A549 (cell line): ENCODE results near the gene WSCD2. TPM values are rescaled to one million over a fixed set of nuclear protein-coding genes. Genes with fewer than 3 reads are reported as not detected.

Experiments used
- ATAC-seq, 2 experiments: fragments of 200-7000 bp in 1 of 2; fragments of >200 bp in 1 of 2; cut with Nextera tagmentation in 1 of 2; cut with Tn5 transposase in 1 of 2; 3 replicates each; pipeline versions ENCODE4 v1.8.0 to v1.9.1; 2018 to 2020; ENCODE audit warnings: mild to moderate bottlenecking in 1 of 2, moderate library complexity in 1 of 2
- CTCF ChIA-PET: fragments of 300-600 bp; sonication (Branson Sonifier 250); formaldehyde crosslinking; extraction: SDS; loops from one replicate; lab custom pipeline; 2021; ENCODE audit warnings: antibody characterized with exemption, inconsistent platforms; lab: Yijun Ruan, JAX
- POLR2A ChIA-PET: fragments of 350-600 bp; formaldehyde crosslinking; extraction: SDS; loops from one replicate; lab custom pipeline; 2021; ENCODE audit warnings: antibody characterized with exemption, inconsistent platforms; lab: Yijun Ruan, JAX
- DNase-seq, 2 experiments: peaks; one replicate each; pipeline versions ENCODE4 v3.0.0 to v3.0.0-alpha.2; 2011 to 2016; ENCODE audit warnings: low read depth in 1 of 2, low spot score in 1 of 2
- FAIRE-seq: peaks from 2 replicates; lab custom pipeline; 2011; peaks lifted over from hg19 to GRCh38; lab: Jason Lieb, UNC
- H3K27ac ChIP-seq, 2 experiments: fragments of >200 bp; sonication (Bioruptor Twin); formaldehyde crosslinking; 3 replicates each; pipeline ENCODE4 v1.5.1; 2016 to 2017
- H3K4me1 ChIP-seq: fragments of >200 bp; sonication (Bioruptor Twin); formaldehyde crosslinking; 3 replicates; pipeline ENCODE4 v1.6.1; 2016
- H3K4me2 ChIP-seq: fragments of >200 bp; sonication (Bioruptor Twin); formaldehyde crosslinking; 3 replicates; pipeline ENCODE4 v1.6.1; 2016
- H3K4me3 ChIP-seq: fragments of >200 bp; sonication (Bioruptor Twin); formaldehyde crosslinking; 3 replicates; pipeline ENCODE4 v1.5.1; 2016
- H3K9me3 ChIP-seq: fragments of >200 bp; sonication (Bioruptor Twin); formaldehyde crosslinking; 3 replicates; pipeline ENCODE4 v1.6.1; 2016
- ATOH8 ChIP-seq: fragments of 250-450 bp; sonication (Bioruptor Pico); IDR thresholded peaks from 2 replicates; pipeline ENCODE4 v1.5.0; 2020; ENCODE audit warnings: low read depth, mild to moderate bottlenecking, moderate library complexity
- CBX2 ChIP-seq: fragments of 200-600 bp; sonication (generic); IDR thresholded peaks from 2 replicates; pipeline ENCODE4 v1.6.1; 2016; ENCODE audit warnings: low read depth, mild to moderate bottlenecking, borderline replicate concordance
- E2F6 ChIP-seq: IDR thresholded peaks from 2 replicates; pipeline ENCODE4 v1.6.1; 2012; ENCODE audit warnings: low read depth, borderline replicate concordance
- ELK1 ChIP-seq: fragments of 150-350 bp; IDR thresholded peaks from 2 replicates; pipeline ENCODE4 v1.6.1; 2014; ENCODE audit warnings: low read depth, mild to moderate bottlenecking, low read length
- HEYL ChIP-seq: fragments of 250-450 bp; sonication (Bioruptor Pico); IDR thresholded peaks from 2 replicates; pipeline ENCODE4 v1.8.0; 2021; ENCODE audit warnings: mild to moderate bottlenecking, moderate library complexity
- HMGXB4 ChIP-seq: fragments of 250-450 bp; sonication (Bioruptor Pico); IDR thresholded peaks from 2 replicates; pipeline ENCODE4 v1.5.0; 2021; ENCODE audit warnings: mild to moderate bottlenecking, moderate library complexity, borderline replicate concordance
- MAX ChIP-seq: IDR thresholded peaks from 2 replicates; pipeline ENCODE4 v1.6.1; 2012
- MAZ ChIP-seq: fragments of 150-350 bp; IDR thresholded peaks from 2 replicates; pipeline ENCODE4 v1.6.1; 2014; ENCODE audit warnings: antibody characterized with exemption, low read depth, low read length, borderline replicate concordance
- NPAS2 ChIP-seq: fragments of 250-450 bp; sonication (Bioruptor Pico); IDR thresholded peaks from 2 replicates; pipeline ENCODE4 v1.8.0; 2022; ENCODE audit warnings: mild to moderate bottlenecking, moderate library complexity, borderline replicate concordance
- PBX3 ChIP-seq: IDR thresholded peaks from 2 replicates; pipeline ENCODE4 v1.6.1; 2012
- RAD21 ChIP-seq, 2 experiments: fragments of >200 bp in 1 of 2; sonication (Bioruptor Twin) in 1 of 2; formaldehyde crosslinking in 1 of 2; IDR thresholded peaks in 1 of 2; conservative IDR thresholded peaks in 1 of 2; 2 replicates in 1 of 2; 3 replicates in 1 of 2; pipeline ENCODE4 v1.6.1; 2012 to 2018; ENCODE audit warnings: inconsistent platforms in 1 of 2
- RCOR1 ChIP-seq: fragments of 150-350 bp; IDR thresholded peaks from 2 replicates; pipeline ENCODE4 v1.6.1; 2014; ENCODE audit warnings: antibody characterized with exemption, low read length, low read depth
- TFCP2L1 ChIP-seq: fragments of 250-450 bp; sonication (Bioruptor Pico); IDR thresholded peaks from 2 replicates; pipeline ENCODE4 v1.5.0; 2021; ENCODE audit warnings: mild to moderate bottlenecking
- WGBS: methylation state at CpG from one replicate; pipeline ENCODE4 v1.1.6; 2017; ENCODE audit errors: missing lambda C conversion rate; 5-methylcytosine and 5-hydroxymethylcytosine counted together
- polyA plus RNA-seq, 4 experiments: library from polyadenylated mRNA; depleted of rRNA in 3 of 4; stranded (reverse); fragments of >200 nt; fragmentation: RNase III in 1 of 4; extraction: RNeasy Plus Mini Kit Qiagen cat#74134 plus additional on column Dnase treatment in 1 of 4; gene quantifications; 2 replicates in 3 of 4; 3 replicates in 1 of 4; pipeline ENCODE4 v1.2.3, GENCODE V29; 2011 to 2017

WSCD2 gene
- polyA plus RNA-seq, 2 of the 4 experiments (the other 2 are of a cell fraction), result not detected

- TF ChIP-seq ATOH8 (CRISPR knock-in tag), result no peak
- TF ChIP-seq NPAS2, result no peak
- no peak for TF ChIP-seq MAX
- no peak for TF ChIP-seq HEYL
Observed at GRCh38 chr12:108180255-108181094, 51.4 kb downstream of the WSCD2 start (continued).

GRCh38 chr12:108181095-108181454 lies 52.0 kb downstream of the WSCD2 start:
- Histone ChIP-seq H3K4me2 (no peak overlapping the region), H3K9me3 (no peaks in the 10 kb centered on the region), H3K4me3 (no peak overlapping the region), H3K27ac (no peak overlapping the region), H3K4me1 (no peaks in the 10 kb centered on the region)
- DNase-seq (no peak), ATAC-seq (0 out of 6 replicates have a peak, but pooled peaks of 1 of the 2 experiments have one; percentile 13), FAIRE-seq (no peak)
- POLR2A ChIA-PET, result no interaction called here
- 8% methylated on average over 8 of the region's 8 CpGs for WGBS
- TF ChIP-seq RAD21 (conservative IDR thresholded peaks at IDR 0.05 in 1 of 2, IDR thresholded peaks at IDR 0.05 in 1 of 2) (no peak), RCOR1 (no peak), CBX2 (no peak), MAZ (no peak), E2F6 (no peak), HMGXB4 (CRISPR knock-in tag) (no peak), TFCP2L1 (no peak), HEYL (no peak), PBX3 (no peak)
- CTCF ChIA-PET, result interaction anchor here (1.1 to 2.3 kb wide), 3 partner anchors 9 to 14 kb away, joined by 3 to 8 read pairs (median 4); no protein-coding TSS in a partner anchor

GRCh38 chr12:108182096-108182495 lies 53.0 kb downstream of the WSCD2 start:
- WGBS, result under 1% methylated on average over 4 of the region's 4 CpGs
- Histone ChIP-seq H3K4me2 (no peak overlapping the region), H3K4me3 (no peak overlapping the region), H3K27ac (no peak overlapping the region), H3K9me3 (no peaks in the 10 kb centered on the region), H3K4me1 (no peaks in the 10 kb centered on the region)
- no peak for DNase-seq
- no peak for FAIRE-seq
- CTCF ChIA-PET, result interaction anchor here (0.5 to 2.5 kb wide), 3 partner anchors 10 to 860 kb away, joined by 4 to 9 read pairs (median 4); no protein-coding TSS in a partner anchor
- POLR2A ChIA-PET, result no interaction called here
- no peak for TF ChIP-seq ELK1
- ATAC-seq, result no peak
